Measurements from ENCODE around the gene DNAJC13.

DNA sequence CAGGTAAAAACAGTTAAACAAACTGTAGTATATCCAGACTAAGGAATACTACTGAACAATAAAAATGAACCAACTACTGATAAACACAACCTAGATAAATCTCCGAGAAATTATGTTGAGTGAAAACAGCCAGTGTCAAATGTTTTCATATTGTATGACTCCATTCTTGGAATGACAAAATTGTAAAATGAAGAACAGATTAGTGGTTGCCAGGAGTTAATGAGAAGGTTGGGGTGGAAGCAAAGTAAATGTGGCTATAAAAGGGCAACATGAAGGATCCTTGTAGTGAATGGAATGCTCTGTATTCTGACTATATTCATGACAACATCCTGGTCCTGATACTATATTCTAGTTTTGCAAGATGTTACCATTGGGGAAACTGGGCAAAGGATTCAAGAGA lies 152.3 kb downstream of the DNAJC13 start:
- no peak for TF ChIP-seq POLR2A (IDR thresholded peaks at IDR 0.05)
- no peak for TF ChIP-seq EP300 (IDR thresholded peaks at IDR 0.05)
- no peak for TF ChIP-seq CTCF (IDR thresholded peaks at IDR 0.05)
- no peak for TF ChIP-seq POLR2AphosphoS5 (IDR thresholded peaks at IDR 0.05)
